GM12878 (cell line): ENCODE measurements around the gene APOA4. TPM values are rescaled to one million over a fixed set of nuclear protein-coding genes. Genes with fewer than 3 reads are reported as not detected.

Experiments used
- ATAC-seq: fragments of 200-7000 bp; cut with Tn5 transposase; 3 replicates; pipeline ENCODE4 v1.9.1; 2020; ENCODE audit warnings: mild to moderate bottlenecking, moderate library complexity
- BruUV-seq: library from RNA; stranded (reverse); fragments of 400-500 nt; replicated peaks from 2 replicates; lab custom pipeline; 2021; lab: Mats Ljungman, UMichigan
- CTCF ChIA-PET: fragments of 300-600 bp; sonication (Branson Sonifier 250); formaldehyde crosslinking; extraction: SDS; loops from one replicate; lab custom pipeline; 2021; ENCODE audit warnings: inconsistent platforms; lab: Yijun Ruan, JAX
- POLR2A ChIA-PET: fragments of 350-600 bp; formaldehyde crosslinking; extraction: SDS; loops from one replicate; lab custom pipeline; 2021; ENCODE audit warnings: inconsistent platforms; lab: Charles Lee
- RAD21 ChIA-PET: fragments of 300-600 bp; sonication (Branson Sonifier 250); formaldehyde crosslinking; loops from one replicate; lab custom pipeline; 2023; ENCODE audit warnings: antibody characterized with exemption; ENCODE audit not compliant: unreplicated experiment; lab: Charles Lee
- SMC1A ChIA-PET: fragments of 300-600 bp; sonication (Branson Sonifier 250); formaldehyde crosslinking; loops from one replicate; lab custom pipeline; 2023; ENCODE audit not compliant: unreplicated experiment, uncharacterized antibody; lab: Charles Lee
- DNase-seq: peaks from one replicate; pipeline ENCODE4 v3.0.0-alpha.2; 2011; ENCODE audit warnings: low read depth, low spot score
- FAIRE-seq: peaks from 3 replicates; lab custom pipeline; 2011; peaks lifted over from hg19 to GRCh38; lab: Jason Lieb, UNC
- H2AFZ ChIP-seq: 2 replicates; pipeline ENCODE4 v1.6.0; 2011; ENCODE audit warnings: low read depth, low read length, control low read depth; ENCODE audit not compliant: control insufficient read depth
- H3K27ac ChIP-seq: 2 replicates; pipeline ENCODE4 v1.5.1; 2011; ENCODE audit warnings: control low read depth; ENCODE audit not compliant: control insufficient read depth, insufficient read depth
- H3K27me3 ChIP-seq, 2 experiments: replicated peaks in 1 of 2; 2 replicates each; pipeline versions ENCODE4 v1.6.0 to v1.6.1; 2011; ENCODE audit warnings: low read length in 1 of 2; ENCODE audit not compliant: control insufficient read depth in 2 of 2, insufficient read depth in 2 of 2
- H3K36me3 ChIP-seq, 2 experiments: 2 replicates each; pipeline ENCODE4 v1.5.1; 2011; ENCODE audit warnings: low read length in 1 of 2; ENCODE audit not compliant: control insufficient read depth in 2 of 2, insufficient read depth in 2 of 2
- H3K4me1 ChIP-seq: 2 replicates; pipeline ENCODE4 v1.6.1; 2011; ENCODE audit warnings: mild to moderate bottlenecking, low read length, moderate library complexity, mixed read lengths; ENCODE audit not compliant: control insufficient read depth, insufficient read depth
- H3K4me2 ChIP-seq: 2 replicates; pipeline ENCODE4 v1.6.0; 2011; ENCODE audit warnings: control low read depth; ENCODE audit not compliant: control insufficient read depth, insufficient read depth
- H3K4me3 ChIP-seq: fragments of 200-600 bp; sonication (generic); 2 replicates; pipeline ENCODE4 v1.5.1; 2016
- H3K79me2 ChIP-seq: 2 replicates; pipeline ENCODE4 v1.6.0; 2011; ENCODE audit warnings: low read length; ENCODE audit not compliant: control insufficient read depth, insufficient read depth
- H3K9ac ChIP-seq: 2 replicates; pipeline ENCODE4 v1.8.0; 2011; ENCODE audit warnings: low read length, control low read depth, mixed read lengths; ENCODE audit not compliant: control insufficient read depth, insufficient read depth
- H3K9me3 ChIP-seq: replicated peaks from 3 replicates; pipeline ENCODE4 v1.5.1; 2011; ENCODE audit warnings: mild to moderate bottlenecking, low read length; ENCODE audit not compliant: control insufficient read depth, insufficient read depth
- H4K20me1 ChIP-seq: 2 replicates; pipeline ENCODE4 v1.6.0; 2011; ENCODE audit not compliant: control insufficient read depth, insufficient read depth
- BHLHE40 ChIP-seq, 2 experiments: fragments of 450-650 bp in 1 of 2; IDR thresholded peaks; 2 replicates each; pipeline ENCODE4 v1.6.1; 2011 to 2017; ENCODE audit warnings: low read depth in 2 of 2, borderline replicate concordance in 1 of 2, improper control_type of control experiment in 1 of 2, low read length in 1 of 2, mild to moderate bottlenecking in 1 of 2
- CEBPB ChIP-seq, 2 experiments: fragments of 150-350 bp in 1 of 2; IDR thresholded peaks; 2 replicates each; pipeline ENCODE4 v1.6.1; 2012 to 2014; ENCODE audit warnings: low read depth in 2 of 2, low read length in 2 of 2, borderline replicate concordance in 1 of 2, inconsistent platforms in 1 of 2
- FOXM1 ChIP-seq: IDR thresholded peaks from 2 replicates; pipeline ENCODE4 v1.6.1; 2012; ENCODE audit warnings: low read depth, mild to moderate bottlenecking, inconsistent platforms, low read length, moderate library complexity
- GATAD2B ChIP-seq: fragments of 450-650 bp; conservative IDR thresholded peaks from 2 replicates; pipeline ENCODE4 v1.6.1; 2017; ENCODE audit warnings: low read depth, mild to moderate bottlenecking, moderate library complexity
- IRF4 ChIP-seq: IDR thresholded peaks from 2 replicates; pipeline ENCODE4 v1.6.1; 2011; ENCODE audit warnings: low read depth, low read length
- KDM1A ChIP-seq: fragments of 200-600 bp; sonication (generic); IDR thresholded peaks from 2 replicates; pipeline ENCODE4 v1.6.1; 2016; ENCODE audit warnings: borderline replicate concordance
- MTA3 ChIP-seq: IDR thresholded peaks from 2 replicates; pipeline ENCODE4 v1.6.1; 2012; ENCODE audit warnings: low read length, inconsistent platforms, borderline replicate concordance
- MXI1 ChIP-seq: fragments of 150-350 bp; IDR thresholded peaks from 2 replicates; pipeline ENCODE4 v1.6.1; 2011; ENCODE audit warnings: low read depth, mild to moderate bottlenecking, inconsistent platforms, low read length, improper control_type of control experiment
- NR2F1 ChIP-seq: fragments of 450-650 bp; conservative IDR thresholded peaks from 2 replicates; pipeline ENCODE4 v1.6.1; 2017; ENCODE audit warnings: mild to moderate bottlenecking
- POLR2AphosphoS5 ChIP-seq: IDR thresholded peaks from 2 replicates; pipeline ENCODE4 v1.6.1; 2011; ENCODE audit warnings: mild to moderate bottlenecking, low read length, inconsistent platforms
- RAD51 ChIP-seq: fragments of 450-650 bp; IDR thresholded peaks from 2 replicates; pipeline ENCODE4 v1.6.1; 2016; ENCODE audit warnings: moderate library complexity, mild to moderate bottlenecking, inconsistent platforms
- SMAD5 ChIP-seq: IDR thresholded peaks from 2 replicates; pipeline ENCODE4 v1.6.1; 2016; ENCODE audit warnings: antibody characterized with exemption, low read depth
- SMARCA5 ChIP-seq: fragments of 450-650 bp; IDR thresholded peaks from 2 replicates; pipeline ENCODE4 v1.6.1; 2017; ENCODE audit warnings: mild to moderate bottlenecking
- SREBF1 ChIP-seq: IDR thresholded peaks from 2 replicates; pipeline ENCODE4 v1.6.1; 2012; ENCODE audit warnings: mild to moderate bottlenecking, low read length
- SUPT20H ChIP-seq: IDR thresholded peaks from 2 replicates; pipeline ENCODE4 v1.6.1; 2011; ENCODE audit warnings: low read depth, mild to moderate bottlenecking, low read length, moderate library complexity, borderline replicate concordance; ENCODE audit not compliant: control insufficient read depth
- TCF7 ChIP-seq: IDR thresholded peaks from 2 replicates; pipeline ENCODE4 v1.6.1; 2014; ENCODE audit warnings: antibody characterized with exemption, borderline replicate concordance
- ZBTB40 ChIP-seq: fragments of 450-650 bp; IDR thresholded peaks from 2 replicates; pipeline ENCODE4 v1.6.1; 2016; ENCODE audit warnings: mild to moderate bottlenecking, moderate library complexity, borderline replicate concordance
- ZZZ3 ChIP-seq: IDR thresholded peaks from 2 replicates; pipeline ENCODE4 v1.6.1; 2011; ENCODE audit warnings: low read depth; ENCODE audit not compliant: control insufficient read depth, insufficient read length
- WGBS: methylation state at CpG from one replicate; pipeline ENCODE4 v1.1.6; 2016; ENCODE audit warnings: low lambda C conversion rate; ENCODE audit not compliant: insufficient replicate concordance, insufficient coverage; ENCODE audit errors: missing lambda C conversion rate; 5-methylcytosine and 5-hydroxymethylcytosine counted together
- in situ Hi-C: fragments of 300-500 bp; cut with MboI; formaldehyde crosslinking; loops from 9 replicates; pipeline ENCODE4 v1.14.3; 2018; ENCODE audit warnings: mixed read lengths
- intact Hi-C: fragments of 100-400 bp; cut with micrococcal nuclease; formaldehyde crosslinking; loops from one replicate; pipeline ENCODE4 v1.14.2; 2022; ENCODE audit not compliant: unreplicated experiment
- polyA plus RNA-seq, 11 experiments: library from polyadenylated mRNA; depleted of rRNA in 4 of 11; unstranded in 6 of 11; stranded (reverse) in 5 of 11; fragments of >200 nt; fragmentation: Nextera tagmentation in 4 of 11; fragmentation: Illumina TruSeq in 1 of 11; extraction: Ambion mirVana in 4 of 11; extraction: Trizol in 1 of 11; gene quantifications; 1 replicate in 1 of 11; 2 replicates in 10 of 11; pipeline versions ENCODE4 v1.2.1 to v1.2.3, GENCODE V29; 2011 to 2016; ENCODE audit warnings: inconsistent platforms in 2 of 11, missing spikeins in 2 of 11, low read depth in 1 of 11
- total RNA-seq, 4 experiments: library from RNA; depleted of rRNA in 3 of 4; stranded (reverse); fragments of >200 nt in 3 of 4; fragmentation: Illumina TruSeq in 1 of 4; extraction: Trizol in 1 of 4; gene quantifications; 2 replicates each; pipeline versions ENCODE4 v1.2.1 to v1.2.3, GENCODE V29; 2013 to 2021
- TF ChIP-seq, protein P1 (sequence below): IDR thresholded peaks from 2 replicates; pipeline ENCODE4 v1.6.1; 2012; ENCODE audit warnings: low read depth, low read length, improper control_type of control experiment

Gene APOA4
- total and polyA plus RNA-seq, 10 of the 15 experiments (the other 5 are each of a cell fraction or from before 2014, with no cell fraction given) = not detected

- H4K20me1 ChIP-seq = no peaks in the 10 kb centered on the region
- ATAC-seq (peak; percentile 65), DNase-seq (no peak), FAIRE-seq (no peak)
- peak overlapping the region; percentile 82 for H3K4me3 ChIP-seq
- H3K27ac ChIP-seq = peak overlapping the region; percentile 80
- H3K4me2 ChIP-seq = peak overlapping the region; percentile 87
- H3K27me3 ChIP-seq = no peaks in the 10 kb centered on the region
- RAD21 ChIA-PET = interaction anchor here (0.6 to 1.7 kb wide), 4 partner anchors 10 to 371 kb away, joined by 3 to 7 read pairs (median 4); partner anchors contain the start of genes PAFAH1B2 and ZPR1
- peaks cover 4 to 15% of the 10 kb centered on the region in 2 experiments for H3K36me3 ChIP-seq
- SMC1A ChIA-PET = interaction anchor here (0.8 to 1.4 kb wide), 4 partner anchors 9 to 80 kb away, joined by 3 to 4 read pairs (median 4); no protein-coding TSS in a partner anchor
- H2AFZ ChIP-seq = peak overlapping the region; percentile 84
- WGBS = under 1% methylated on average over 23 of the region's 25 CpGs
- in situ Hi-C loops = no loop called here
- POLR2A ChIA-PET = interaction anchor here (4.2 kb wide), 1 partner anchor 13 kb away, joined by 28 read pairs; the partner anchor contains the start of gene ZPR1
- peak overlapping the region; percentile 70 for H3K9ac ChIP-seq
- BruUV-seq = TSS peak; percentile 94
- H3K9me3 ChIP-seq = no peaks in the 10 kb centered on the region
- intact Hi-C loops = no loop called here
- H3K4me1 ChIP-seq = peaks cover 3% of the 10 kb centered on the region; the same call in 1 of the 2 replicates
- H3K79me2 ChIP-seq = peaks cover 21% of the 10 kb centered on the region
- CTCF ChIA-PET = interaction anchor here (0.9 to 4.0 kb wide), 4 partner anchors 10 to 333 kb away, joined by 3 to 18 read pairs (median 6); partner anchors contain the start of gene APOA5
- 0 out of 2 replicates have a peak, but pooled peaks have one; percentile 22 for TF ChIP-seq SMARCA5
- peak; percentile 36; the same call in 1 of the 2 replicates for TF ChIP-seq POLR2AphosphoS5
- TF ChIP-seq NR2F1 = peak; percentile 84
- TF ChIP-seq MTA3 = peak; percentile 71; the same call in 1 of the 2 replicates
- peak; percentile 50; the same call in 1 of the 2 replicates for TF ChIP-seq MXI1
- no peak for TF ChIP-seq FOXM1
- no peak for TF ChIP-seq GATAD2B
- no peak for TF ChIP-seq ZZZ3
- peak; percentile 11 to 41; a peak in 1 of 4 replicates for TF ChIP-seq CEBPB (IDR thresholded peaks at IDR 0.05; ENCODE audit: borderline replicate concordance in 1 of 2, low read depth in 2 of 2, low read length in 2 of 2)
- no peak; the same call in 1 of the 2 replicates for TF ChIP-seq ZBTB40
- no peak for TF ChIP-seq SUPT20H
- no peak for TF ChIP-seq SREBF1
- TF ChIP-seq TCF7 = no peak
- TF ChIP-seq IRF4 = peak; percentile 4; the same call in 1 of the 2 replicates
- no peak for TF ChIP-seq KDM1A
- TF ChIP-seq SMAD5 = no peak
- TF ChIP-seq BHLHE40 (IDR thresholded peaks at IDR 0.05; ENCODE audit: borderline replicate concordance in 1 of 2, low read depth in 2 of 2, low read length in 1 of 2) = no peak
- 0 out of 2 replicates have a peak, but pooled peaks have one; percentile 24 for TF ChIP-seq RAD51
- TF ChIP-seq, protein P1, sequence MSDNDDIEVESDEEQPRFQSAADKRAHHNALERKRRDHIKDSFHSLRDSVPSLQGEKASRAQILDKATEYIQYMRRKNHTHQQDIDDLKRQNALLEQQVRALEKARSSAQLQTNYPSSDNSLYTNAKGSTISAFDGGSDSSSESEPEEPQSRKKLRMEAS = 0 out of 2 replicates have a peak, but pooled peaks have one; percentile 1
These were observed 49.7 kb downstream of the APOA4 start for GRCh38 chr11:116773203-116774097.
